ENCODE measurements around the gene CFHR3. TPM values are rescaled to one million over a fixed set of nuclear protein-coding genes. Genes with fewer than 3 reads are reported as not detected.
A peak's percentile ranks its signal among the peaks of the same experiment; 100 is the strongest.
"Not testable (repeated sequence)": the region's sequence is repeated elsewhere in the genome, so short reads cannot be mapped to it uniquely, and the experiment has no call there.

CFHR3 gene
- polyA plus RNA-seq, 4 donors, result 0.04 TPM; not detected in 3

- no peak for DNase-seq
- 84 to 93% (median 85%) methylated on average over 18 to 22 of the region's 22 CpGs for WGBS, 3 donors
- H3K9me3 ChIP-seq (ENCODE audit: control insufficient read depth in 2 of 2, insufficient read depth in 1 of 2, low read depth in 1 of 2, low read length in 1 of 2), result no peaks in the 10 kb centered on the region
- no peak for FAIRE-seq
- no peaks in the 10 kb centered on the region for H3K4me1 ChIP-seq (ENCODE audit: control insufficient read depth in 3 of 3, insufficient read depth in 2 of 3, low read depth in 1 of 3, low read length in 2 of 3)
- H3K36me3 ChIP-seq (ENCODE audit: control insufficient read depth in 3 of 3, insufficient read depth in 2 of 3, low read depth in 1 of 3, low read length in 3 of 3), result no peaks in the 10 kb centered on the region
- H3K27ac ChIP-seq (ENCODE audit: low read depth in 1 of 3, low read length in 2 of 3), result no peak overlapping the region
- no peak overlapping the region for H3K4me3 ChIP-seq (ENCODE audit: low read depth in 1 of 3, low read length in 3 of 3)
- no peaks in the 10 kb centered on the region for H3K27me3 ChIP-seq (ENCODE audit: control insufficient read depth in 3 of 3, insufficient read depth in 3 of 3, low read length in 3 of 3)
Observed at GRCh38 chr1:196808529-196809235, 34.0 kb downstream of the CFHR3 start.

DNA sequence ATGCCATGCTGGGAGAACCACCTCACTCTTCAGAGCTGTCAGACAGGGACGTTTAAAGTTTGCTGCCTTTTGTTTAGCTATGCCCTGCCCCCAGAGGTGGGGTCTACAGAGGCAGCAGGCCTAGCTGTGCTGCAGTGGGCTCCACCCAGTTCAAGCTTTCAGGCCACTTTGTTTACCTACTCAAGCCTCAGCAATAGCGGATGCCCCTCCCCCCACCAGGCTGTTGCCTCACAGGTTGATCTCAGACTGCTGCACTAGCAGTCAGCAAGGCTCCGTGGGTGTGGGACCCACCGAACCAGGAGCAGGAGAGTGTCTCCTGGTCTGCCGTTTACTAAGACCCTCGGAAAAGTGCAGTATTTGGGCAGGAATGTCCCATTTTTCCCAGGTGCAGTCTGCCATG, 42.8 kb downstream of the CFHR3 start:
- FAIRE-seq; H3K4me1 ChIP-seq (ENCODE audit: control insufficient read depth in 3 of 3, insufficient read depth in 2 of 3, low read depth in 1 of 3, low read length in 2 of 3); DNase-seq; H3K27me3 ChIP-seq (ENCODE audit: control insufficient read depth in 3 of 3, insufficient read depth in 3 of 3, low read length in 3 of 3); H3K4me3 ChIP-seq (ENCODE audit: low read depth in 1 of 3, low read length in 3 of 3); H3K9me3 ChIP-seq (ENCODE audit: control insufficient read depth in 2 of 2, insufficient read depth in 1 of 2, low read depth in 1 of 2, low read length in 1 of 2); H3K27ac ChIP-seq (ENCODE audit: low read depth in 1 of 3, low read length in 2 of 3); H3K36me3 ChIP-seq (ENCODE audit: control insufficient read depth in 3 of 3, insufficient read depth in 2 of 3, low read depth in 1 of 3, low read length in 3 of 3): not testable (repeated sequence)
- 49 to 62% (median 50%) methylated on average over 6 of the region's 6 CpGs for WGBS, 3 donors

DNA sequence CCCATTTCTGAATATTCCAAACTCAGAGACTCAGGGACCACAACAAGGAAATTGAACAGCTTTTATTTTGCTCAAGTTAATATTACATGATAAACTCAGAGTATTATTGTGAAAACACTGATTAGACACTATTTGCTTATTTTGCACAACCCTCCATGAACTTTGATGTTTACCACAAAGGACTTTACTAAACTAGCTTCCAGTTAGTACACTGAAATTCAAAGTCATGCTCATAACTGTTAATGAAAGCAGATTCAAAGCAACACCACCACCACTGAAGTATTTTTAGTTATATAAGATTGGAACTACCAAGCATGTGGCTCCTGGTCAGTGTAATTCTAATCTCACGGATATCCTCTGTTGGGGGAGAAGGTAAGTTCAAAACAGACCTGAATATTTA, 44.9 kb downstream of the CFHR3 start, which contains the start of gene CFHR1:
TSS of gene CFHR1 (plus strand) at position 201 of the 400 bp plus-strand sequence. CDS start at position 315, 114 bp downstream.
- H3K4me1 ChIP-seq (ENCODE audit: control insufficient read depth in 3 of 3, insufficient read depth in 2 of 3, low read depth in 1 of 3, low read length in 2 of 3); H3K27ac ChIP-seq (ENCODE audit: low read depth in 1 of 3, low read length in 2 of 3); H3K4me3 ChIP-seq (ENCODE audit: low read depth in 1 of 3, low read length in 3 of 3); FAIRE-seq; DNase-seq; H3K36me3 ChIP-seq (ENCODE audit: control insufficient read depth in 3 of 3, insufficient read depth in 2 of 3, low read depth in 1 of 3, low read length in 3 of 3); H3K27me3 ChIP-seq (ENCODE audit: control insufficient read depth in 3 of 3, insufficient read depth in 3 of 3, low read length in 3 of 3); H3K9me3 ChIP-seq (ENCODE audit: control insufficient read depth in 2 of 2, insufficient read depth in 1 of 2, low read depth in 1 of 2, low read length in 1 of 2): not testable (repeated sequence)
- WGBS, 3 donors, result no CpG with 5 or more reads among the region's 1 CpG

DNA sequence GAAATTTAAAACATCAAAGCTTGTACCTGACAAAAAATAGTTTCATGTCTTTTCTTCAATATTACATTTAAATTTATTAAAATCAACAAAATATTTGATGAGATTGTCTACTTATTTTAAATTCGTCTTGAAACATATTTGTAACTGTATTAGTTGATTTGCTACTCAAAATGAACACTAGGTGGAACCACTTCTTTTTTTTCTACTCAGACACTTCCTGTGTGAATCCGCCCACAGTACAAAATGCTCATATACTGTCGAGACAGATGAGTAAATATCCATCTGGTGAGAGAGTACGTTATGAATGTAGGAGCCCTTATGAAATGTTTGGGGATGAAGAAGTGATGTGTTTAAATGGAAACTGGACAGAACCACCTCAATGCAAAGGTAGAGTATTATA, 53.2 kb downstream of the CFHR3 start:
- H3K4me1 ChIP-seq (ENCODE audit: control insufficient read depth in 3 of 3, insufficient read depth in 2 of 3, low read depth in 1 of 3, low read length in 2 of 3); H3K27ac ChIP-seq (ENCODE audit: low read depth in 1 of 3, low read length in 2 of 3); H3K9me3 ChIP-seq (ENCODE audit: control insufficient read depth in 2 of 2, insufficient read depth in 1 of 2, low read depth in 1 of 2, low read length in 1 of 2); H3K36me3 ChIP-seq (ENCODE audit: control insufficient read depth in 3 of 3, insufficient read depth in 2 of 3, low read depth in 1 of 3, low read length in 3 of 3); H3K4me3 ChIP-seq (ENCODE audit: low read depth in 1 of 3, low read length in 3 of 3); FAIRE-seq; H3K27me3 ChIP-seq (ENCODE audit: control insufficient read depth in 3 of 3, insufficient read depth in 3 of 3, low read length in 3 of 3): not testable (repeated sequence)
- 0 to 1% (median 1%) methylated on average over 4 of the region's 4 CpGs for WGBS, 3 donors
- DNase-seq, result peak; percentile 5 to 27

Other genes starting within 250 kb of the CFHR3 start
- gene KCNT2, start 166.4 kb upstream of the CFHR3 start, polyA plus RNA-seq, result 1 to 10 TPM in 1 of 4 donors, under 1 TPM in 2, not detected in 1; 0.27 to 1.2 (median 0.61) TPM
- gene CFH, start 122.8 kb upstream of the CFHR3 start, polyA plus RNA-seq, result 10 to 100 TPM in 1 of 4 donors, 1 to 10 TPM in 2, under 1 TPM in 1; 0.89 to 52.9 (median 8.1) TPM
- gene CFHR1, start 44.9 kb downstream of the CFHR3 start, polyA plus RNA-seq, result under 1 TPM in 1 of 4 donors, not detected in 3; 0.04 TPM
- gene CFHR4, start 113.2 kb downstream of the CFHR3 start, polyA plus RNA-seq, result not detected
- gene CFHR2, start 168.9 kb downstream of the CFHR3 start, polyA plus RNA-seq, result not detected
- gene CFHR5, start 202.7 kb downstream of the CFHR3 start, polyA plus RNA-seq, result not detected